Measurements from ENCODE around the gene NRXN3.

DNA sequence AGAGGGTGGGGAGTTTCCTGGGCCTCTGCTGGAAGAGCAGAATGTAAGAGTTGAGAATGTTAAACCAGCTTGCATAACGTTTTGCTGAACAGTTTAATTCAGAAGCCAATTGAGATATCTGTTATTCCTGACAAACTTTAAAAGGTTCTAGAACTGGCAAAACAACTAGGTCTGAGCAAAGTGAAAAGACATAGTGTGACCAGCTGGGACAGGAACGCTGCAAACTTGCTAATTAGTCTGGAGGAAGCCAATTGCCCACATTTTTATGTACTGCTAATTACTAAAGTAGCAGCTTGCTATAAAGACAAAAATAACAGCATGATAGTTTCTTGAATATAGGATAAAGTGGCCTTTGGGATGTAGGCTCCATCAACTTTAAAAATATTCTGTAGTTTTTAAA, 704.9 kb downstream of the NRXN3 start:
- TF ChIP-seq, protein P1, sequence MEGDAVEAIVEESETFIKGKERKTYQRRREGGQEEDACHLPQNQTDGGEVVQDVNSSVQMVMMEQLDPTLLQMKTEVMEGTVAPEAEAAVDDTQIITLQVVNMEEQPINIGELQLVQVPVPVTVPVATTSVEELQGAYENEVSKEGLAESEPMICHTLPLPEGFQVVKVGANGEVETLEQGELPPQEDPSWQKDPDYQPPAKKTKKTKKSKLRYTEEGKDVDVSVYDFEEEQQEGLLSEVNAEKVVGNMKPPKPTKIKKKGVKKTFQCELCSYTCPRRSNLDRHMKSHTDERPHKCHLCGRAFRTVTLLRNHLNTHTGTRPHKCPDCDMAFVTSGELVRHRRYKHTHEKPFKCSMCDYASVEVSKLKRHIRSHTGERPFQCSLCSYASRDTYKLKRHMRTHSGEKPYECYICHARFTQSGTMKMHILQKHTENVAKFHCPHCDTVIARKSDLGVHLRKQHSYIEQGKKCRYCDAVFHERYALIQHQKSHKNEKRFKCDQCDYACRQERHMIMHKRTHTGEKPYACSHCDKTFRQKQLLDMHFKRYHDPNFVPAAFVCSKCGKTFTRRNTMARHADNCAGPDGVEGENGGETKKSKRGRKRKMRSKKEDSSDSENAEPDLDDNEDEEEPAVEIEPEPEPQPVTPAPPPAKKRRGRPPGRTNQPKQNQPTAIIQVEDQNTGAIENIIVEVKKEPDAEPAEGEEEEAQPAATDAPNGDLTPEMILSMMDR (conservative IDR thresholded peaks at IDR 0.05 in 1 of 2, IDR thresholded peaks at IDR 0.05 in 1 of 2; ENCODE audit: extremely low read depth in 1 of 2, insufficient read depth in 1 of 2, low read depth in 1 of 2, low read length in 2 of 2), result no peak
- no peak for TF ChIP-seq EZH2 (IDR thresholded peaks at IDR 0.05; ENCODE audit: borderline replicate concordance, low read length)

All from mammary epithelial cell (primary cell).